Hematopoietic multipotent progenitor cell treated with erythropoietin and hydrocortisone succinate and interleukin-3 and kit ligand, for 6 days (in vitro differentiated cells): ENCODE data around the gene PMM1.
A peak's percentile ranks its signal among the peaks of the same experiment; 100 is the strongest.

ENCODE experiments used
- DNase-seq: peaks from one replicate; pipeline ENCODE4 v3.0.0-alpha.2; 2015

The PMM1 gene

GRCh38 chr22:41534219-41534618 lies 55.4 kb downstream of the PMM1 start:
- peak; percentile 39 for DNase-seq

- DNase-seq, result peak; percentile 92
Measured at GRCh38 chr22:41532908-41533825, 56.5 kb downstream of the PMM1 start.

GRCh38 chr22:41531715-41532477 lies 57.7 kb downstream of the PMM1 start:
- DNase-seq, result no peak

GRCh38 chr22:41530890-41531714 lies 58.5 kb downstream of the PMM1 start:
- no peak for DNase-seq

- DNase-seq, result no peak
Measured at GRCh38 chr22:41528938-41529561, 60.6 kb downstream of the PMM1 start.

- DNase-seq, result no peak
Measured at GRCh38 chr22:41528132-41528766, 61.4 kb downstream of the PMM1 start.
